Breast epithelium (tissue), 3 donors: ENCODE results near the gene PSMG4.

Source experiments
- POLR2A ChIP-seq: fragments of 450-650 bp; IDR thresholded peaks from one replicate; pipeline ENCODE4 v1.6.1; 2016; ENCODE audit warnings: antibody characterized with exemption, mild to moderate bottlenecking, moderate library complexity
- POLR2AphosphoS5 ChIP-seq, 3 donors: sonication (generic); formaldehyde crosslinking; IDR thresholded peaks; one replicate each; pipeline ENCODE4 v1.6.1; 2017; ENCODE audit warnings: antibody characterized with exemption in 3 of 3
- TF ChIP-seq, protein P1 (sequence below), 3 donors: fragments of 450-650 bp; IDR thresholded peaks; one replicate each; pipeline ENCODE4 v1.5.1; 2016 to 2017; ENCODE audit warnings: antibody characterized with exemption in 3 of 3, mild to moderate bottlenecking in 3 of 3, moderate library complexity in 3 of 3

DNA sequence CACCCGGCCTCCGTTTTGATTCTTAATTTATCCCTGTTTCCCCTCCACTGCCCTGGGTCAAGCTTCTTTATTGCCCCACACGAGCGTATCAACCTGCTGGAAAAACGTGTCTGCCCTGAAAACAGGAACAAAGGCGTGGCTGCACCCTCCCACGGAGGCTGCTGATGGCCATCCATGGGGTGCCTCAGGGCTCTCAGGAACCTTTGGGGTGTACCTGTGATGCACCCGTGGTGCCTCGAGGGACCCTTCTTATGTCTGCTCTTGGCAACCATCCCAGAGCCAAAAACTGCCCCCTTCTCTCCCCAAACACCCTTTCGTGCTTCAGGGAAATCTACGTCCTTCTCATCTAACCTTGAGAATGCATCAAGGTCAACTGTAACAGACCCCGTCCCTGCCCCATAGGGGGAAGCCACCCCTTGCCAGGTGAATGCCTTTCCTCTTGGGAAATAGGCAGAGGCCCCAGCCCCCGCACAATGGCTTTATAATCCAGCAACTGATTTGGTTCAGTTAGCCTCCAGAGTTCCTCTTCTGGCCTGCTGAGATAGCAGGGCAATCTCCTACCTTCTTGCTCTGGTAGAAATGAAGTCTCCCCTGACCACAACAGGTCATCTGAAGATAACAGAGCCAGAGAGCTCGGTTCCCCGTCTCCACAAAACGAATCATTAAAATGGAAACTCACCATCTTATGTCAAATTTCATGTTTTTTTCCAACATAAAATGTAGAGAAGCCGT lies 29.4 kb downstream of the PSMG4 start:
- TF ChIP-seq, protein P1, sequence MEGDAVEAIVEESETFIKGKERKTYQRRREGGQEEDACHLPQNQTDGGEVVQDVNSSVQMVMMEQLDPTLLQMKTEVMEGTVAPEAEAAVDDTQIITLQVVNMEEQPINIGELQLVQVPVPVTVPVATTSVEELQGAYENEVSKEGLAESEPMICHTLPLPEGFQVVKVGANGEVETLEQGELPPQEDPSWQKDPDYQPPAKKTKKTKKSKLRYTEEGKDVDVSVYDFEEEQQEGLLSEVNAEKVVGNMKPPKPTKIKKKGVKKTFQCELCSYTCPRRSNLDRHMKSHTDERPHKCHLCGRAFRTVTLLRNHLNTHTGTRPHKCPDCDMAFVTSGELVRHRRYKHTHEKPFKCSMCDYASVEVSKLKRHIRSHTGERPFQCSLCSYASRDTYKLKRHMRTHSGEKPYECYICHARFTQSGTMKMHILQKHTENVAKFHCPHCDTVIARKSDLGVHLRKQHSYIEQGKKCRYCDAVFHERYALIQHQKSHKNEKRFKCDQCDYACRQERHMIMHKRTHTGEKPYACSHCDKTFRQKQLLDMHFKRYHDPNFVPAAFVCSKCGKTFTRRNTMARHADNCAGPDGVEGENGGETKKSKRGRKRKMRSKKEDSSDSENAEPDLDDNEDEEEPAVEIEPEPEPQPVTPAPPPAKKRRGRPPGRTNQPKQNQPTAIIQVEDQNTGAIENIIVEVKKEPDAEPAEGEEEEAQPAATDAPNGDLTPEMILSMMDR (IDR thresholded peaks at IDR 0.05), result no peak
- TF ChIP-seq POLR2A (no peak), POLR2AphosphoS5 (IDR thresholded peaks at IDR 0.05) (no peak)
